H9 (cell line): ENCODE data around the gene HAPLN1. TPM values are rescaled to one million over a fixed set of nuclear protein-coding genes. Genes with fewer than 3 reads are reported as not detected.

Experiments
- DNase-seq: peaks from one replicate; pipeline ENCODE4 v3.0.0-alpha.2; 2017
- H2AFZ ChIP-seq: one replicate; pipeline ENCODE4 v1.6.1; 2013; ENCODE audit warnings: mild to moderate bottlenecking, low read length, control low read depth, moderate library complexity
- H2AK5ac ChIP-seq: 2 replicates; pipeline ENCODE4 v1.6.1; 2013; ENCODE audit warnings: low read length, control low read depth, mixed read lengths; ENCODE audit not compliant: insufficient read length
- H2BK120ac ChIP-seq: one replicate; pipeline ENCODE4 v1.6.1; 2013; ENCODE audit warnings: low read depth, mild to moderate bottlenecking, low read length, control low read depth, inconsistent platforms; ENCODE audit not compliant: poor library complexity, severe bottlenecking
- H2BK12ac ChIP-seq: 2 replicates; pipeline ENCODE4 v1.6.1; 2013; ENCODE audit warnings: low read length, control low read depth, mixed read lengths, low read depth; ENCODE audit not compliant: insufficient read length
- H2BK15ac ChIP-seq: 2 replicates; pipeline ENCODE4 v1.6.1; 2013; ENCODE audit warnings: low read depth, low read length, control low read depth
- H2BK20ac ChIP-seq: one replicate; pipeline ENCODE4 v1.6.1; 2013; ENCODE audit warnings: low read depth, mild to moderate bottlenecking, low read length, control low read depth, inconsistent platforms; ENCODE audit not compliant: poor library complexity, severe bottlenecking
- H2BK5ac ChIP-seq: 2 replicates; pipeline ENCODE4 v1.6.1; 2013; ENCODE audit warnings: low read length, control low read depth, mixed read lengths; ENCODE audit not compliant: insufficient read length
- H3K14ac ChIP-seq: 2 replicates; pipeline ENCODE4 v1.6.1; 2013; ENCODE audit warnings: low read length, control low read depth; ENCODE audit not compliant: insufficient read depth
- H3K18ac ChIP-seq: 2 replicates; pipeline ENCODE4 v1.6.1; 2013; ENCODE audit warnings: low read depth, mild to moderate bottlenecking, mixed read lengths, low read length, control low read depth; ENCODE audit not compliant: insufficient read length
- H3K23ac ChIP-seq: 2 replicates; pipeline ENCODE4 v1.6.1; 2013; ENCODE audit warnings: low read length, control low read depth, mixed read lengths, low read depth; ENCODE audit not compliant: insufficient read length
- H3K23me2 ChIP-seq: 2 replicates; pipeline ENCODE4 v1.6.1; 2013; ENCODE audit warnings: low read depth, mild to moderate bottlenecking, mixed read lengths, low read length, control low read depth; ENCODE audit not compliant: insufficient read length, poor library complexity, severe bottlenecking
- H3K27ac ChIP-seq: 2 replicates; pipeline ENCODE4 v1.5.1; 2013; ENCODE audit warnings: low read length, control low read depth, mixed read lengths, low read depth; ENCODE audit not compliant: insufficient read length
- H3K27me3 ChIP-seq: 2 replicates; pipeline ENCODE4 v1.6.1; 2013; ENCODE audit warnings: low read length, control low read depth, inconsistent platforms; ENCODE audit not compliant: insufficient read depth
- H3K4ac ChIP-seq: 2 replicates; pipeline ENCODE4 v1.6.1; 2013; ENCODE audit warnings: low read depth, mild to moderate bottlenecking, control low read depth, inconsistent platforms, low read length, moderate library complexity
- H3K4me1 ChIP-seq: 2 replicates; pipeline ENCODE4 v1.6.1; 2013; ENCODE audit warnings: low read length, control low read depth, inconsistent platforms; ENCODE audit not compliant: insufficient read depth
- H3K4me2 ChIP-seq: 2 replicates; pipeline ENCODE4 v1.6.1; 2013; ENCODE audit warnings: low read length, control low read depth, mixed read lengths; ENCODE audit not compliant: insufficient read length, insufficient read depth
- H3K56ac ChIP-seq: 2 replicates; pipeline ENCODE4 v1.6.1; 2013; ENCODE audit warnings: low read depth, mild to moderate bottlenecking, mixed read lengths, low read length, control low read depth; ENCODE audit not compliant: insufficient read length
- H3K79me1 ChIP-seq: 2 replicates; pipeline ENCODE4 v1.6.1; 2013; ENCODE audit warnings: low read depth, mild to moderate bottlenecking, moderate library complexity, low read length, control low read depth, inconsistent platforms; ENCODE audit not compliant: insufficient read depth, poor library complexity, severe bottlenecking
- H3K79me2 ChIP-seq: 2 replicates; pipeline ENCODE4 v1.6.1; 2013; ENCODE audit warnings: low read length, control low read depth, inconsistent platforms; ENCODE audit not compliant: insufficient read depth
- H3K9ac ChIP-seq: 2 replicates; pipeline ENCODE4 v1.6.1; 2013; ENCODE audit warnings: low read length, control low read depth, mixed read lengths; ENCODE audit not compliant: insufficient read length; ENCODE audit errors: extremely low read depth
- H3K9me3 ChIP-seq: one replicate; pipeline ENCODE4 v1.6.1; 2013; ENCODE audit warnings: low read depth, low read length, inconsistent platforms; ENCODE audit not compliant: control insufficient read depth
- H3T11ph ChIP-seq: one replicate; pipeline ENCODE4 v1.6.1; 2013; ENCODE audit warnings: mild to moderate bottlenecking, low read length, control low read depth, inconsistent platforms
- H4K20me1 ChIP-seq: one replicate; pipeline ENCODE4 v1.6.1; 2013; ENCODE audit not compliant: control insufficient read depth, insufficient read length, insufficient read depth
- H4K5ac ChIP-seq: 2 replicates; pipeline ENCODE4 v1.6.1; 2013; ENCODE audit warnings: low read depth, mild to moderate bottlenecking, mixed read lengths, low read length, control low read depth; ENCODE audit not compliant: insufficient read length
- H4K8ac ChIP-seq: replicated peaks from 2 replicates; pipeline ENCODE4 v1.6.1; 2013; ENCODE audit warnings: low read length, control low read depth, mixed read lengths, low read depth; ENCODE audit not compliant: insufficient read length
- H4K91ac ChIP-seq: 2 replicates; pipeline ENCODE4 v1.6.1; 2013; ENCODE audit warnings: low read depth, mild to moderate bottlenecking, moderate library complexity, mixed read lengths, low read length, control low read depth; ENCODE audit not compliant: insufficient read length
- H3K27ac Mint-ChIP-seq, 3 experiments: 2 replicates in 2 of 3; 3 replicates in 1 of 3; pipeline ENCODE4 v1.8.0; 2020 to 2021; ENCODE audit warnings: mixed read lengths in 3 of 3, mild to moderate bottlenecking in 1 of 3, moderate library complexity in 1 of 3
- H3K27me3 Mint-ChIP-seq: 2 replicates; pipeline ENCODE4 v1.8.0; 2021; ENCODE audit warnings: low read depth, mild to moderate bottlenecking, moderate library complexity, mixed read lengths
- H3K36me3 Mint-ChIP-seq, 3 experiments: 2 replicates in 2 of 3; 3 replicates in 1 of 3; pipeline ENCODE4 v1.8.0; 2020 to 2021; ENCODE audit warnings: low read depth in 3 of 3, mixed read lengths in 3 of 3; ENCODE audit not compliant: insufficient read depth in 1 of 3
- H3K4me1 Mint-ChIP-seq, 2 experiments: 2 replicates each; pipeline ENCODE4 v1.8.0; 2020; ENCODE audit warnings: mixed read lengths in 2 of 2
- H3K4me3 Mint-ChIP-seq, 2 experiments: 2 replicates in 1 of 2; 3 replicates in 1 of 2; pipeline ENCODE4 v1.8.0; 2020 to 2021; ENCODE audit warnings: mild to moderate bottlenecking in 2 of 2, mixed read lengths in 2 of 2, moderate library complexity in 1 of 2
- H3K9me3 Mint-ChIP-seq, 2 experiments: 2 replicates in 1 of 2; 3 replicates in 1 of 2; pipeline ENCODE4 v1.8.0; 2020; ENCODE audit warnings: mild to moderate bottlenecking in 2 of 2, mixed read lengths in 2 of 2, moderate library complexity in 1 of 2
- WGBS: extraction: QIAGEN DNeasy Blood & Tissue Kit; methylation state at CpG from one replicate; pipeline ENCODE4 v1.1.7; 2013; ENCODE audit warnings: missing lambda C conversion rate, low lambda C conversion rate, mixed read lengths; ENCODE audit not compliant: insufficient read length; ENCODE audit errors: extremely low coverage; 5-methylcytosine and 5-hydroxymethylcytosine counted together
- total RNA-seq: library from RNA; stranded (reverse); gene quantifications from 2 replicates; pipeline ENCODE4 v1.2.1, GENCODE V29; 2021
- TF ChIP-seq, protein P1 (sequence below): fragments of 200-600 bp; sonication (generic); conservative IDR thresholded peaks from 3 replicates; pipeline ENCODE4 v1.8.0; 2021; ENCODE audit warnings: antibody characterized with exemption, mild to moderate bottlenecking

The HAPLN1 gene
- total RNA-seq, 1 experiment from 2014 or later: 0.22 TPM

- no peak overlapping the region for H2AK5ac ChIP-seq
- H3K79me1 ChIP-seq: no peaks in the 10 kb centered on the region
- no peak overlapping the region for H4K5ac ChIP-seq
- H3K36me3 Mint-ChIP-seq: peaks cover 0 to 9% (median 1%) of the 10 kb centered on the region in 3 experiments; a peak in 4 of 7 replicates
- H3K27me3 Mint-ChIP-seq: no peaks in the 10 kb centered on the region; the same call in 1 of the 2 replicates
- no peak overlapping the region for H3K4me2 ChIP-seq
- H3K23ac ChIP-seq: no peak overlapping the region
- H3K27ac ChIP-seq: no peak overlapping the region
- H3K56ac ChIP-seq: no peak overlapping the region
- H3K4me3 Mint-ChIP-seq: no peak overlapping the region
- no peak overlapping the region for H2AFZ ChIP-seq
- no peak overlapping the region for H3K27ac Mint-ChIP-seq
- no peak overlapping the region for H3K14ac ChIP-seq
- H4K91ac ChIP-seq: no peak overlapping the region
- H3K9me3 Mint-ChIP-seq: peaks cover 6 to 20% of the 10 kb centered on the region in 2 experiments
- no peak overlapping the region for H4K8ac ChIP-seq
- no peak overlapping the region for H3K9ac ChIP-seq
- H3K23me2 ChIP-seq: no peaks in the 10 kb centered on the region
- no peaks in the 10 kb centered on the region for H4K20me1 ChIP-seq
- no peak overlapping the region for H2BK12ac ChIP-seq
- no peak overlapping the region for H2BK20ac ChIP-seq
- no peaks in the 10 kb centered on the region for H3K4me1 Mint-ChIP-seq
- H3K79me2 ChIP-seq: no peaks in the 10 kb centered on the region
- DNase-seq: no peak
- TF ChIP-seq, protein P1, sequence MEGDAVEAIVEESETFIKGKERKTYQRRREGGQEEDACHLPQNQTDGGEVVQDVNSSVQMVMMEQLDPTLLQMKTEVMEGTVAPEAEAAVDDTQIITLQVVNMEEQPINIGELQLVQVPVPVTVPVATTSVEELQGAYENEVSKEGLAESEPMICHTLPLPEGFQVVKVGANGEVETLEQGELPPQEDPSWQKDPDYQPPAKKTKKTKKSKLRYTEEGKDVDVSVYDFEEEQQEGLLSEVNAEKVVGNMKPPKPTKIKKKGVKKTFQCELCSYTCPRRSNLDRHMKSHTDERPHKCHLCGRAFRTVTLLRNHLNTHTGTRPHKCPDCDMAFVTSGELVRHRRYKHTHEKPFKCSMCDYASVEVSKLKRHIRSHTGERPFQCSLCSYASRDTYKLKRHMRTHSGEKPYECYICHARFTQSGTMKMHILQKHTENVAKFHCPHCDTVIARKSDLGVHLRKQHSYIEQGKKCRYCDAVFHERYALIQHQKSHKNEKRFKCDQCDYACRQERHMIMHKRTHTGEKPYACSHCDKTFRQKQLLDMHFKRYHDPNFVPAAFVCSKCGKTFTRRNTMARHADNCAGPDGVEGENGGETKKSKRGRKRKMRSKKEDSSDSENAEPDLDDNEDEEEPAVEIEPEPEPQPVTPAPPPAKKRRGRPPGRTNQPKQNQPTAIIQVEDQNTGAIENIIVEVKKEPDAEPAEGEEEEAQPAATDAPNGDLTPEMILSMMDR: no peak
- no peak overlapping the region for H3K18ac ChIP-seq
- no peaks in the 10 kb centered on the region for H3K4me1 ChIP-seq
- H2BK15ac ChIP-seq: no peak overlapping the region
- H3K27me3 ChIP-seq: no peaks in the 10 kb centered on the region
- no peak overlapping the region for H3T11ph ChIP-seq
- no CpG with 5 or more reads among the region's 1 CpG for WGBS
- no peak overlapping the region for H3K4ac ChIP-seq
- no peaks in the 10 kb centered on the region for H3K9me3 ChIP-seq
- H2BK5ac ChIP-seq: no peak overlapping the region
- no peak overlapping the region for H2BK120ac ChIP-seq
Observed at GRCh38 chr5:83752700-83753099, 32.0 kb upstream of the HAPLN1 start.
